H9 (cell line): ENCODE results near the gene BTN3A1. TPM values are rescaled to one million over a fixed set of nuclear protein-coding genes. Genes with fewer than 3 reads are reported as not detected.
"Not testable (repeated sequence)": the region's sequence is repeated elsewhere in the genome, so short reads cannot be mapped to it uniquely, and the experiment has no call there.

Source experiments
- DNase-seq: peaks from one replicate; pipeline ENCODE4 v3.0.0-alpha.2; 2017
- H2AFZ ChIP-seq: one replicate; pipeline ENCODE4 v1.6.1; 2013; ENCODE audit warnings: mild to moderate bottlenecking, low read length, control low read depth, moderate library complexity
- H2AK5ac ChIP-seq: 2 replicates; pipeline ENCODE4 v1.6.1; 2013; ENCODE audit warnings: low read length, control low read depth, mixed read lengths; ENCODE audit not compliant: insufficient read length
- H2BK120ac ChIP-seq: one replicate; pipeline ENCODE4 v1.6.1; 2013; ENCODE audit warnings: low read depth, mild to moderate bottlenecking, low read length, control low read depth, inconsistent platforms; ENCODE audit not compliant: poor library complexity, severe bottlenecking
- H2BK12ac ChIP-seq: 2 replicates; pipeline ENCODE4 v1.6.1; 2013; ENCODE audit warnings: low read length, control low read depth, mixed read lengths, low read depth; ENCODE audit not compliant: insufficient read length
- H2BK15ac ChIP-seq: 2 replicates; pipeline ENCODE4 v1.6.1; 2013; ENCODE audit warnings: low read depth, low read length, control low read depth
- H2BK20ac ChIP-seq: one replicate; pipeline ENCODE4 v1.6.1; 2013; ENCODE audit warnings: low read depth, mild to moderate bottlenecking, low read length, control low read depth, inconsistent platforms; ENCODE audit not compliant: poor library complexity, severe bottlenecking
- H2BK5ac ChIP-seq: 2 replicates; pipeline ENCODE4 v1.6.1; 2013; ENCODE audit warnings: low read length, control low read depth, mixed read lengths; ENCODE audit not compliant: insufficient read length
- H3K14ac ChIP-seq: 2 replicates; pipeline ENCODE4 v1.6.1; 2013; ENCODE audit warnings: low read length, control low read depth; ENCODE audit not compliant: insufficient read depth
- H3K18ac ChIP-seq: 2 replicates; pipeline ENCODE4 v1.6.1; 2013; ENCODE audit warnings: low read depth, mild to moderate bottlenecking, mixed read lengths, low read length, control low read depth; ENCODE audit not compliant: insufficient read length
- H3K23ac ChIP-seq: 2 replicates; pipeline ENCODE4 v1.6.1; 2013; ENCODE audit warnings: low read length, control low read depth, mixed read lengths, low read depth; ENCODE audit not compliant: insufficient read length
- H3K23me2 ChIP-seq: 2 replicates; pipeline ENCODE4 v1.6.1; 2013; ENCODE audit warnings: low read depth, mild to moderate bottlenecking, mixed read lengths, low read length, control low read depth; ENCODE audit not compliant: insufficient read length, poor library complexity, severe bottlenecking
- H3K27ac ChIP-seq: 2 replicates; pipeline ENCODE4 v1.5.1; 2013; ENCODE audit warnings: low read length, control low read depth, mixed read lengths, low read depth; ENCODE audit not compliant: insufficient read length
- H3K27me3 ChIP-seq: 2 replicates; pipeline ENCODE4 v1.6.1; 2013; ENCODE audit warnings: low read length, control low read depth, inconsistent platforms; ENCODE audit not compliant: insufficient read depth
- H3K4ac ChIP-seq: 2 replicates; pipeline ENCODE4 v1.6.1; 2013; ENCODE audit warnings: low read depth, mild to moderate bottlenecking, control low read depth, inconsistent platforms, low read length, moderate library complexity
- H3K4me1 ChIP-seq: 2 replicates; pipeline ENCODE4 v1.6.1; 2013; ENCODE audit warnings: low read length, control low read depth, inconsistent platforms; ENCODE audit not compliant: insufficient read depth
- H3K4me2 ChIP-seq: 2 replicates; pipeline ENCODE4 v1.6.1; 2013; ENCODE audit warnings: low read length, control low read depth, mixed read lengths; ENCODE audit not compliant: insufficient read length, insufficient read depth
- H3K56ac ChIP-seq: 2 replicates; pipeline ENCODE4 v1.6.1; 2013; ENCODE audit warnings: low read depth, mild to moderate bottlenecking, mixed read lengths, low read length, control low read depth; ENCODE audit not compliant: insufficient read length
- H3K79me1 ChIP-seq: 2 replicates; pipeline ENCODE4 v1.6.1; 2013; ENCODE audit warnings: low read depth, mild to moderate bottlenecking, moderate library complexity, low read length, control low read depth, inconsistent platforms; ENCODE audit not compliant: insufficient read depth, poor library complexity, severe bottlenecking
- H3K79me2 ChIP-seq: 2 replicates; pipeline ENCODE4 v1.6.1; 2013; ENCODE audit warnings: low read length, control low read depth, inconsistent platforms; ENCODE audit not compliant: insufficient read depth
- H3K9ac ChIP-seq: 2 replicates; pipeline ENCODE4 v1.6.1; 2013; ENCODE audit warnings: low read length, control low read depth, mixed read lengths; ENCODE audit not compliant: insufficient read length; ENCODE audit errors: extremely low read depth
- H3K9me3 ChIP-seq: one replicate; pipeline ENCODE4 v1.6.1; 2013; ENCODE audit warnings: low read depth, low read length, inconsistent platforms; ENCODE audit not compliant: control insufficient read depth
- H3T11ph ChIP-seq: one replicate; pipeline ENCODE4 v1.6.1; 2013; ENCODE audit warnings: mild to moderate bottlenecking, low read length, control low read depth, inconsistent platforms
- H4K20me1 ChIP-seq: one replicate; pipeline ENCODE4 v1.6.1; 2013; ENCODE audit not compliant: control insufficient read depth, insufficient read length, insufficient read depth
- H4K5ac ChIP-seq: 2 replicates; pipeline ENCODE4 v1.6.1; 2013; ENCODE audit warnings: low read depth, mild to moderate bottlenecking, mixed read lengths, low read length, control low read depth; ENCODE audit not compliant: insufficient read length
- H4K8ac ChIP-seq: replicated peaks from 2 replicates; pipeline ENCODE4 v1.6.1; 2013; ENCODE audit warnings: low read length, control low read depth, mixed read lengths, low read depth; ENCODE audit not compliant: insufficient read length
- H4K91ac ChIP-seq: 2 replicates; pipeline ENCODE4 v1.6.1; 2013; ENCODE audit warnings: low read depth, mild to moderate bottlenecking, moderate library complexity, mixed read lengths, low read length, control low read depth; ENCODE audit not compliant: insufficient read length
- H3K27ac Mint-ChIP-seq, 3 experiments: 2 replicates in 2 of 3; 3 replicates in 1 of 3; pipeline ENCODE4 v1.8.0; 2020 to 2021; ENCODE audit warnings: mixed read lengths in 3 of 3, mild to moderate bottlenecking in 1 of 3, moderate library complexity in 1 of 3
- H3K27me3 Mint-ChIP-seq: 2 replicates; pipeline ENCODE4 v1.8.0; 2021; ENCODE audit warnings: low read depth, mild to moderate bottlenecking, moderate library complexity, mixed read lengths
- H3K36me3 Mint-ChIP-seq, 3 experiments: 2 replicates in 2 of 3; 3 replicates in 1 of 3; pipeline ENCODE4 v1.8.0; 2020 to 2021; ENCODE audit warnings: low read depth in 3 of 3, mixed read lengths in 3 of 3; ENCODE audit not compliant: insufficient read depth in 1 of 3
- H3K4me1 Mint-ChIP-seq, 2 experiments: 2 replicates each; pipeline ENCODE4 v1.8.0; 2020; ENCODE audit warnings: mixed read lengths in 2 of 2
- H3K4me3 Mint-ChIP-seq, 2 experiments: 2 replicates in 1 of 2; 3 replicates in 1 of 2; pipeline ENCODE4 v1.8.0; 2020 to 2021; ENCODE audit warnings: mild to moderate bottlenecking in 2 of 2, mixed read lengths in 2 of 2, moderate library complexity in 1 of 2
- H3K9me3 Mint-ChIP-seq, 2 experiments: 2 replicates in 1 of 2; 3 replicates in 1 of 2; pipeline ENCODE4 v1.8.0; 2020; ENCODE audit warnings: mild to moderate bottlenecking in 2 of 2, mixed read lengths in 2 of 2, moderate library complexity in 1 of 2
- WGBS: extraction: QIAGEN DNeasy Blood & Tissue Kit; methylation state at CpG from one replicate; pipeline ENCODE4 v1.1.7; 2013; ENCODE audit warnings: missing lambda C conversion rate, low lambda C conversion rate, mixed read lengths; ENCODE audit not compliant: insufficient read length; ENCODE audit errors: extremely low coverage; 5-methylcytosine and 5-hydroxymethylcytosine counted together
- total RNA-seq: library from RNA; stranded (reverse); gene quantifications from 2 replicates; pipeline ENCODE4 v1.2.1, GENCODE V29; 2021
- TF ChIP-seq, protein P1 (sequence below): fragments of 200-600 bp; sonication (generic); conservative IDR thresholded peaks from 3 replicates; pipeline ENCODE4 v1.8.0; 2021; ENCODE audit warnings: antibody characterized with exemption, mild to moderate bottlenecking

Gene BTN3A1
- total RNA-seq, 1 experiment from 2014 or later: 2.5 TPM

GRCh38 chr6:26416288-26416687 lies 14.2 kb downstream of the BTN3A1 start:
- DNase-seq: no peak
- peaks cover 4% of the 10 kb centered on the region for H3K23me2 ChIP-seq

GRCh38 chr6:26418077-26418476 lies 16.0 kb downstream of the BTN3A1 start:
- not testable (repeated sequence) for H4K5ac ChIP-seq, H3K79me1 ChIP-seq, H3K4me3 Mint-ChIP-seq, H4K91ac ChIP-seq, H2BK5ac ChIP-seq, H3K27ac Mint-ChIP-seq, H3K27me3 ChIP-seq, H3K4me1 Mint-ChIP-seq, H3K79me2 ChIP-seq, DNase-seq, H3K9me3 ChIP-seq, H2AK5ac ChIP-seq, H2BK20ac ChIP-seq, H3K23ac ChIP-seq, H3K23me2 ChIP-seq, H3K18ac ChIP-seq, H3K4me2 ChIP-seq, H3K36me3 Mint-ChIP-seq, H2AFZ ChIP-seq, H2BK12ac ChIP-seq, H4K20me1 ChIP-seq, H3K27me3 Mint-ChIP-seq, H3T11ph ChIP-seq, H3K27ac ChIP-seq, H2BK15ac ChIP-seq, H2BK120ac ChIP-seq, H3K14ac ChIP-seq, H3K56ac ChIP-seq, H4K8ac ChIP-seq, H3K4ac ChIP-seq, H3K4me1 ChIP-seq, H3K9ac ChIP-seq
- WGBS: no CpG with 5 or more reads among the region's 2 CpGs
- peaks cover 15 to 23% of the 10 kb centered on the region in 2 experiments for H3K9me3 Mint-ChIP-seq

More at GRCh38 chr6:26416288-26416687, 14.2 kb downstream of the BTN3A1 start:
- H3T11ph ChIP-seq: no peak overlapping the region
- H4K20me1 ChIP-seq: no peaks in the 10 kb centered on the region
- no peak overlapping the region for H2BK15ac ChIP-seq
- no peak overlapping the region for H3K4me2 ChIP-seq
- peak overlapping the region in 1 of 3 experiments; percentile 66; a peak in 1 of 7 replicates for H3K27ac Mint-ChIP-seq
- no peak overlapping the region for H3K9ac ChIP-seq
- H2BK20ac ChIP-seq: no peak overlapping the region
- H3K23ac ChIP-seq: no peak overlapping the region
- no peaks in the 10 kb centered on the region for H3K79me1 ChIP-seq
- no peak overlapping the region for H2BK5ac ChIP-seq
- no peak overlapping the region for H4K91ac ChIP-seq
- H3K56ac ChIP-seq: no peak overlapping the region
- no peak overlapping the region for H2AK5ac ChIP-seq
- H2BK120ac ChIP-seq: no peak overlapping the region
- H3K79me2 ChIP-seq: no peaks in the 10 kb centered on the region
- H3K9me3 ChIP-seq: no peaks in the 10 kb centered on the region
- H3K4ac ChIP-seq: no peak overlapping the region
- no peaks in the 10 kb centered on the region for H3K27me3 ChIP-seq
- no peak overlapping the region for H3K4me3 Mint-ChIP-seq
- H4K5ac ChIP-seq: no peak overlapping the region
- no peak overlapping the region for H2AFZ ChIP-seq
- H3K9me3 Mint-ChIP-seq: peaks cover 15 to 23% of the 10 kb centered on the region in 2 experiments
- no peak overlapping the region for H4K8ac ChIP-seq
- H3K18ac ChIP-seq: no peak overlapping the region
- WGBS: no CpG with 5 or more reads among the region's 1 CpG
- no peak overlapping the region for H3K14ac ChIP-seq
- peaks cover 8% of the 10 kb centered on the region in 2 experiments for H3K4me1 Mint-ChIP-seq
- peaks cover 0 to 9% (median 2%) of the 10 kb centered on the region in 3 experiments; a peak in 5 of 7 replicates for H3K36me3 Mint-ChIP-seq
- peaks cover 10% of the 10 kb centered on the region for H3K27me3 Mint-ChIP-seq
- H3K4me1 ChIP-seq: no peaks in the 10 kb centered on the region
- no peak overlapping the region for H2BK12ac ChIP-seq
- TF ChIP-seq, protein P1, sequence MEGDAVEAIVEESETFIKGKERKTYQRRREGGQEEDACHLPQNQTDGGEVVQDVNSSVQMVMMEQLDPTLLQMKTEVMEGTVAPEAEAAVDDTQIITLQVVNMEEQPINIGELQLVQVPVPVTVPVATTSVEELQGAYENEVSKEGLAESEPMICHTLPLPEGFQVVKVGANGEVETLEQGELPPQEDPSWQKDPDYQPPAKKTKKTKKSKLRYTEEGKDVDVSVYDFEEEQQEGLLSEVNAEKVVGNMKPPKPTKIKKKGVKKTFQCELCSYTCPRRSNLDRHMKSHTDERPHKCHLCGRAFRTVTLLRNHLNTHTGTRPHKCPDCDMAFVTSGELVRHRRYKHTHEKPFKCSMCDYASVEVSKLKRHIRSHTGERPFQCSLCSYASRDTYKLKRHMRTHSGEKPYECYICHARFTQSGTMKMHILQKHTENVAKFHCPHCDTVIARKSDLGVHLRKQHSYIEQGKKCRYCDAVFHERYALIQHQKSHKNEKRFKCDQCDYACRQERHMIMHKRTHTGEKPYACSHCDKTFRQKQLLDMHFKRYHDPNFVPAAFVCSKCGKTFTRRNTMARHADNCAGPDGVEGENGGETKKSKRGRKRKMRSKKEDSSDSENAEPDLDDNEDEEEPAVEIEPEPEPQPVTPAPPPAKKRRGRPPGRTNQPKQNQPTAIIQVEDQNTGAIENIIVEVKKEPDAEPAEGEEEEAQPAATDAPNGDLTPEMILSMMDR: no peak
- no peak overlapping the region for H3K27ac ChIP-seq
